NCI-H460 (cell line): ENCODE results near the gene CEND1. TPM values are rescaled to one million over a fixed set of nuclear protein-coding genes. Genes with fewer than 3 reads are reported as not detected.
"Not testable (repeated sequence)": the region's sequence is repeated elsewhere in the genome, so short reads cannot be mapped to it uniquely, and the experiment has no call there.

Source experiments
- DNase-seq: peaks from one replicate; pipeline ENCODE4 v3.0.0-alpha.2; 2016; ENCODE audit warnings: low read depth; ENCODE audit errors: extremely low read depth
- total RNA-seq: library from RNA; depleted of rRNA; stranded (reverse); fragments of >200 nt; shearing (Covaris generic); gene quantifications from 2 replicates; pipeline ENCODE4 v1.2.3, GENCODE V29; 2014

Gene CEND1
- total RNA-seq, 1 experiment from 2014 or later, result not detected

DNA sequence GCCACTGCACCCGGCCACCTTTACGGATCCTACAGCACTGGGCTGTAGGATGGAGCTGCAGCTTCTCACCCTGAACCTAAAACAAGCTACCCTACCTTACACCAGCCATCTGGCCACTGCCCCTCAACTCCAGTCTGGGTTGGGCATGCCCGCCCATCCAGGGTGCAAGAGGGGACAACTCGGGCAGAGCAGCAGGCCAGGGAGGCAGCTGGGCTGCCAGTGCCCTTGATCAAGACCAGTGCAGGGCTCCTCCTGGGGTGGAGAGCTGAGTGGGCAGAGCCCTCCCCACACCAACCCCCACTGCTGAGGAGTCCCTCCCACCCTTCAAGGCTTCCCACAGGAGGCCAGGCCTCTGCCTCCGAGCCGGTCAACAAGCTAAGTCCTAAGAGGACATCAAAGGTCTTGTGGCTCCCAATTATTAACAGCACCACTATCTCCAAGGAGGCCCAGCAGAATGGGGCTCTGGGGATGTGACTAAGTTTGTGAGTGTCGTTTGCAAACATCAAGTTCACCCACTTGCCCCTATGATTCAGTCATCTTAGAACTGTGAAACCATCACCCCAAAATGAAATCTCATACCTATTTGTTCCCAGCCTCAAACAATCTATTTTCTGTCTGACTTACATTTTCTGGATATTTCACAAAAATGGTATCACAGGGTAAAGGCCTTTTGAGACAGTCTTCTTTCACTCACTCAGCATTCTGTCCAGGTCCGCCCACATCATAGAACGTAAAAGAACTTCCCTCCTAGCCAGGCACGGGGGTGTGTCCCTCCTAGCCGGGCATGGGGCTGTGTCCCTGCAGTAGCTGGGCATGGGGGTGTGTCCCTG lies 23.6 kb downstream of the CEND1 start:
- no peak for DNase-seq

DNA sequence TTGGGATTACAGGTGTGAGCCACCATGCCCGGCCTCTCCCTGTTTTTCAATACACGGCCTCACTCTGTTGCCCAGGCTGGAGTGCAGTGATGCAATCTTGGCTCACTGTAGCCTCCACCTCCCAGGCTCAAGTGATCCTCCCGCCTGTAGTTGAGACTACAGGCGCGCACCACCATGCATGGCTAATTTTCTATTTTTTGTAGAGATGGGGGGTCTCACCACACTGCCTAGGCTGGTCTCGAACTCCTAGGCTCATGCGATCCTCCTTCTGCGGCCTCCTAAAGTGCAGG lies 24.1 kb downstream of the CEND1 start:
- no peak for DNase-seq

DNA sequence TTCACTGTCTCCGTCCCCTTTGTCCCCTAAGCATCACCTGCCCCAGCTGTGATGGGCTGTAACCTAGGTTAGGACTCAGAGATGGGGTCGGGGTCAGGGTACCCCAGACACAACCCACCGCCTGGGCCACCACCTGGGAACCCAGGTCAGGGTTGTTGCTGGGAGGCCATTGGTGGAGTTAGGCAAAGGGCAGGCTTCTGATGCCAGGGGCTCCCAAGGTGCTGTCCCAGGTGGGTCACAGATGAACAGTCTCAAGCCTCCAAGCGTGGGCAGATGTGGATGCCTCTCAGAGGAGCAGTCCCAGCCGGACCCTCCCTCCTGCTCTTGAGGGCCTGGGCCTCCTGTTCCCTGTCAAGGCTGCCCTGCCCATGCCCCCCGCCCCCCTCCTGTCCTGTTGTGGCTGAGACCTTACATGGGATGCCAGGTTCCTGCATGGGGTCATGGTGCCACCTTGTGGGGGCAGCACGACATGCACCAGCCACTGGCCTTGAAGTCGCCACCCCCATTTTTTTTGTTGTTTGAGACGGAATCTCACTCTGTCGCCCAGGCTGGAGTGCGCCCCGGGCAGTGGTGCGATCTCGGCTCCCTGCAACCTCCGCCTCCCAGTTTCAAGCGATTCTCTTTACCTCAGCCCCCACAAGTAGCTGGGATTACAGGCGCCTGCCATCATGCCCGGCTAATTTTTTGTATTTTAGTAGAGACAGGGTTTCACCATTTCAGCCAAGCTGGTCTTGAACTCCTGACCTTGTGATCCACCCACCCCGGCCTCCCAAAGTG lies 24.7 kb downstream of the CEND1 start:
- DNase-seq, result peak; percentile 65

DNA sequence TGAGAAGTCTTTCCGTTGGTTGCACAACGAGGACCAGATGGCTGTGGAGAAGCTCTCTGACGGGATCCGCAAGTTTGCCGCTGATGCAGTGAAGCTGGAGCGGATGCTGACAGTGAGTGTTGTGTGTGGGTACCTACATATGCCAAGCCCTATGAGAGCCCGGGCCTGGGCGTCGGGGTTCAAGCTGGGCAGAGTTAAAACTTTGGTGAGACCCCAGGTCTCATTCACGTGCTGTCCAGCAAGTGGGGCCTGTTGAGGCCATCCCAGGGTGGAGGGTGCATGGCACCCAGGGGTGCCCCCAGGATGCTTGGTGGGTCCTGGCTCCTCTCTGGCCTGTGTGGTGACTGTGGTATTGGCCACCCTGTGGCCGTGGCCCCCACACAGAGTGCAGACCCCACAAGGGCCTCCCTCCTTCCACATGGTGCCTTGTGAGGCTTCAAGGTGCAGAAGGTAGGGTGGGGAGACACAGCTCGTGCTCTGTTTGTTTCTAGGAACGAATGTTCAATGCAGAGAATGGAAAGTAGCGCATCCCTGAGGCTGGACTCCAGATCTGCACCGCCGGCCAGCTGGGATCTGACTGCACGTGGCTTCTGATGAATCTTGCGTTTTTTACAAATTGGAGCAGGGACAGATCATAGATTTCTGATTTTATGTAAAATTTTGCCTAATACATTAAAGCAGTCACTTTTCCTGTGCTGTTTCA lies 25.4 kb downstream of the CEND1 start:
- no peak for DNase-seq

DNA sequence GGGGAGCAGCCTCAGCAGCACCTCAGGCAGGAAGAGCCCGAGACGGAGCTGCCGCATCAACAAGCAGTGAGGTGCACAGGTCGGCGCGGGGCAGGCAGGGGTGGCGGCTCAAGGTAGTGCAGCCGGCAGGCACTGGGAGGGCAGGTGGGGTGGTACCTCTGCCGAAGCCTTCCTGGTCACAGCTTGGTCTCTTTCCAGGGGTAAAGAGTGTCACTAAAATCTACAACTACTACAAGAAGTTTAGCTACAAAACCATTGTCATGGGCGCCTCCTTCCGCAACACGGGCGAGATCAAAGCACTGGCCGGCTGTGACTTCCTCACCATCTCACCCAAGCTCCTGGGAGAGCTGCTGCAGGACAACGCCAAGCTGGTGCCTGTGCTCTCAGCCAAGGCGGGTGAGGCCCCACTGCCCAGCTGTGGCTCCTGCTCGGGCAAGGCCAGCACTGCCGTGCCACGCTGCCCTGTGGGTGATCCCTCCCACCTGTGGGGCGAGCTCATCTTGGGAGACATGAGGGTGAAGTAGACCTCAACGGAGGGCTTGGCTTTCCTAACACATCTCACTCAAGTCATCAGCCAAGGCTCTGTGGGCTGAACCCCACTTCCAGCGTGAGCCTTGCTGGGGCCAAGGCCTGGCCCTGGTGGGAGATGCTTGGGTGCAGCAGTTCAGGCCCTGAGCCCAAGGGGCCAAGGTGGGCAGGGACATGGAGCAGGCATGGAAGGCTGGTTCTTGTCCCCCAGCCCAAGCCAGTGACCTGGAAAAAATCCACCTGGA lies 26.2 kb downstream of the CEND1 start:
- DNase-seq, result no peak

DNA sequence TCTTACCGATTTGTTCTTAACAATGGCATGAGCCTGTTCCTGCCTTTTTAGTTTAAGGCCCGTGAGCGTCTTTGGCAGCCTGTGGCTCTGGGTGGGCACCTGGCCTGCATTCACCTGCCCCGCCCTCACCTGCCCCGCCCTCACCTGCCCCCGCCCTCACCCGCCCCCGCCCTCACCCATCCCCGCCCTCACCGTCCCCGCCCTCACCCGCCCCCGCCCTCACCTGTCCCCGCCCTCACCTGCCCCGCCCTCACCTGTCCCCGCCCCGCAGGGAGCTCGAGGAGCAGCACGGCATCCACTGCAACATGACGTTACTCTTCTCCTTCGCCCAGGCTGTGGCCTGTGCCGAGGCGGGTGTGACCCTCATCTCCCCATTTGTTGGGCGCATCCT lies 26.8 kb downstream of the CEND1 start:
- no peak for DNase-seq

DNA sequence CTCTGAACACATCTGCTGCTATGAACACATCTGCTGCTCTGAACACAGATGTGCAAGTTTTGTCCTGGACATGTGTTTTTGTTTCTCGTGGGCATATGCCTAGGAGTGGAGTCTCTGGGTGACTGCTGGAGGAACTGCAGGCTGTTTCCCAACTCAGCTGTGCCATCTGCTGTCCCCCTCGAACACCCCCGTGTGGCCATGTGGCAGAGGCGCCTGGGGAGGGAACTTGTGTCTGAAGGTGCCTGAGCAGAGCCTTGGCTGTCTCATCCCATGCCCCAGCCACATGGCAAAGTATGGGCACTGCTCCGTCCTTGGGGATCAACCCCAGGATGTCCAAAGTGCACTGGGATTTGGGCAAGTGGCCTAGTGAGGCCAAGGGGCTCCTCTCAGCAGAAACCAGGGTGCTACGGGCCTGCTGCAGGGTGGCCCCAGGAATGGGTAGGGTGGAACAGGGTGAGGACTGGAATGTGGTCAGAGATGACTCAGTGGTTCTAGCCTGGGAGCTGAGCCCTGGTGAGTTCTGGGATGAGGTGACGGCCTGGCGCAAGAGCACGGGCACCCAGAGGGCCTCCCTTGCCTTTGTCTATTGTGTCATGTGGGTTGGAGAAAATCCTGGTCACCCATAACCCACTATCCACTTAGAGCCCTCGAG lies 27.3 kb downstream of the CEND1 start:
- peak; percentile 52 for DNase-seq

DNA sequence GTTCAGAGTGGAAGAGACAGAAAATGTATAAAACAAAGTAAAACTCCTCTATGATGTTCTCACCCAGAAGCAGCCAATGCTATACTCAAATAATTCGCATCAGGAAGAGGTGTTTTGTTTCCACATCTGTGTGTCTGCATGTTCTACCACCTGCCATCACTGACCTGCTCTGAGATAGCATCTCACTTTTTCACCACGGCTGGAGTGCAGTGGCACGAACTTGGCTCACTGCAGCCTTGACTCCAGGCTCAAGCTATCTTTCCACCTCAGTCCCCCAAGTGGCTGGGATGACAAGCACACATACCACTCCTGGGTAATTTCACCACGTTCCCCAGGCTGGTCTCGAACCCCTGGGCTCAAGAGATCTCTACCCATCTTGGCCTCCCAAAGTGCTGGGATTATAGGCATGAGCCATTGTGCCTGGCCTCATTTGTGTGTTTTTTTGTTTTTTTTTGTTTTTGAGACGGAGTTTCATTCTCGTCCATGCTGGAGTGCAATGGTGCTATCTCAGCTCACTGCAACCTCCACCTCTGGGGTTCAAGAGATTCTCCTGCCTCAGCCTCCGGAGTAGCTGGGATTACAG lies 28.3 kb downstream of the CEND1 start:
- no peak for DNase-seq

DNA sequence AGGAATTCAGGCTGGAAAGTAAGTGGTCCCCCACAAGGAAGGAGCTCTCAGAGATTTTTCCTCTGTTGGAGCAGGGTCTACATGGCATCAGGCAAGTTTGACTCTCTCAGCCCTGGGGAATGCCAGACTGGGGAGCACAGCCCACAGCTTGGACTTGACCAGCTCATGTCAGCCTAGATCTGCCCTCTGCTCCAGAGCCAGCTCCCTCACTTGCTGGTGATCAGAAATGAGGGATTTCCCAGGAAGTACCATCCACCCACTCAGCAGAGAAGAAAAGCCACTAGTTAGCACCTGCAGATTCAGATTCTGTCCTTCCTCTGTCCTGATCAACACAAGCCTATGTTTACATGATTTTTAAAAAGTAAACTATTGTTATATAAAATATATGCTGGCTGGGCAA lies 29.7 kb downstream of the CEND1 start:
- no peak for DNase-seq

DNA sequence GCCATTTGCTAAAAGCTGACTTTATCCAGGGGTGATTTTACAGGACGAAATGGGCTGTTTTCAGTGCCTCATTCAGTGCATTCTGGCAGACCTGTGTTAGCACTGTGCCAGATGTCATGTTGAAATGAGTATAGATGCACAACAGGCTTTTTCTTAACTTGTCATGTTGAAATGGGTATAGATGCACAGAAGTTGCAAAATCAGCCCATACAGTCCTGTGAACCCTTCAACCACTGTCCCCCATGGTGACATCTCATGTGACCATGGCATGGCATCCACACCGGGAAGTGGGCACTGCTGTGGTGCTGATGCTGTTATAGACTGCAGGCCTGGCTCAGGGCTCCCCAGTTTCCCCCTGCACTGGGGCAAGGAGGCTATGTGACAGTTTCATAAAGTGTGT lies 40.2 kb downstream of the CEND1 start:
- DNase-seq, result no peak

DNA sequence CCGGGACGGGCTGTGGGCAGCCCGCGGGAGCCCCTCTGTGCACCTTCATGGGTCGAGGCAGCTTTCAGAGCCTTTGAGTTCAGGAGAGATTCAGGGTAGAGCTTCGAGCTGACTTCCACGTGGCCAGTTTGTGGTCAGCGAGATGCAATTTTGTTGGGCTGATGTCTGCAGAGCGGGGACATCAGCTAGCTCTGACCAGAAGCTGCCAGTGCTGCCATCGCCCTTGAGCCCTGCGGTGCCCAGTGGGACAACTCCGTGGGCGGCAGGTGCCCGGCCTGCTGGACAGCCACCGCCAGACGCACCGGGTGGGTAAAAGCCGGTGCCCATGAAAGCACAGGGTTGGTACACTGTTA lies 41.9 kb downstream of the CEND1 start:
- DNase-seq, result no peak

DNA sequence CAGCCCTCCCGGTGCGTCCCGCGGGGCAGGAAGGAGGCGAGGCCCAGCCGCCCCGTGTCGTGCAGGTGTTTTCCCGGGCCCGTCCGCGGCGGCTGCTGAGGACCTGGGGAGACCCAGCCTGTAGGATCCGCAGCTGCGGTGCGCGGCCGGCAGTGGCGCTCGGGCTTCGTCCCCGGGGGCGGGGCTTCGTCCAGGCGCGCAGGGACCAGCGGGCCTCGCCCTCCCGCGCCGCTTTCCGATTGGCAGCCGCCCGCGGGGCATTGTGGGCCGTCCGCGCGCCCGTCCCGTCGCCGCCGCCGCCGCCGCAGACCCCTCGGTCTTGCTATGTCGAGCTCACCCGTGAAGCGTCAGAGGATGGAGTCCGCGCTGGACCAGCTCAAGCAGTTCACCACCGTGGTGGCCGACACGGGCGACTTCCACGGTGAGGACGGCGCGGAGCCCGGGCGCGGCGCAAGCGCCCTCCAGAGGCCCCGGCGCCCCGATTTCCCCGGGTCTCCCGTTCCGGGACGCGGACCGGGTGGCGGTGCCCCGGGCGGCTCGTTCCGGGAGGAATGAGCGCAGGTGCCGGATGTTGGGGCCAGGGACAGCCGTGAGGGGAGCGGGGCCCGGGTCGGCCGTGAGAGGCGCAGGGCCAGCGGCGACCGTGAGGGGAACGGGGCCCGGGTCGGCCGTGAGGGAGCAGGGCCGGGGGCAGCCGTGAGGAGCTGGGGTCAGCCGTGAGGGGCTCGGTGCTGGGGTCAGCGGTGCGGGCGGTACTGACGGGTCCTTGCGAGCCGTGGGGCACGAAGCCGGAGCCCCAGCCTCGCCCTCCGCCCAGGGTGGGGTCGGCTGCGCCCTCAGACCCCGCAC lies 42.5 kb downstream of the CEND1 start, which contains the start of gene TALDO1:
TALDO1 (plus strand) TSS at position 307 of the 849 bp plus-strand sequence; CDS start at position 325, 18 bp downstream.
- peak; percentile 82 for DNase-seq

DNA sequence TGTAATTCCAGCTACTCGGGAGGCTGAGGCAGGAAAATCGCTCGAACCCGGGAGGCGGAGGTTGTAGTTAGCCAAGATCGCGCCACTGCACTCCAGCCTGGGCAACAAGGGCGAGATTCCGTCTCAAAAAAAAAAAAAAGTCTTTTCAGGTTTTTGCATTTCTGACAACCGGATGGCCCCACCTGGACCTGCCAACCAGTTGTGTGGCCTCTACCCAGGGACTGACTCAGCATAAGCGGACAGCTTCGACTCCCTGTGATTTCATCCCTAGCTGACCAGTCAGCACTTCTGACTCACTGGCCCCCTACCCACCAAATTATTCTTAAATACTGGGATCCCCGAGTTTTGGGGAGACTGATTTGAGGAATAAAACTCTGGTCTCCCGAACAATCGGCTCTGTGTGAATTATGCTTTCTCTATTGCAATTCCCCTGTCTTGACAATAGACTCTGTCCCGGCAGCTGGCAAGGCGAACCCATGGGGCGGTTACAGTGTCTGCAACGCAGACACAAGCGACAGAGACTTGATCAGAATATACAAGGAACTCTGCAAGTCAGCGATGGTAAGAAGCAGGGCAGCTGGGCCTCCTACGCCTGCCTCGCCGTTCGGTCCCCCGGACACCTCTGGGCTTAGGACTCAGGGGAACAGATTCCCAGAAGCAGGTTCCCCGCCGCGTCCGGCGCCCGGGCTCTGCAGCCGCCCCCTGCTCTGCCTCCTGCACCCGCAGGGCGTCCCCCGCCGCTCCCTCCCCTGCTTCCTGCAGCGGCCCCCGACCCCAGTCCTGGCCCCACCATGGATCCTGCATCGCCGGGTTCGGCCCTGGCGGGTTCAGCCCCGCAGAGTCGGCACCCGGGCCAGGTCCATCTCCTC lies 43.4 kb downstream of the CEND1 start:
- DNase-seq, result no peak

DNA sequence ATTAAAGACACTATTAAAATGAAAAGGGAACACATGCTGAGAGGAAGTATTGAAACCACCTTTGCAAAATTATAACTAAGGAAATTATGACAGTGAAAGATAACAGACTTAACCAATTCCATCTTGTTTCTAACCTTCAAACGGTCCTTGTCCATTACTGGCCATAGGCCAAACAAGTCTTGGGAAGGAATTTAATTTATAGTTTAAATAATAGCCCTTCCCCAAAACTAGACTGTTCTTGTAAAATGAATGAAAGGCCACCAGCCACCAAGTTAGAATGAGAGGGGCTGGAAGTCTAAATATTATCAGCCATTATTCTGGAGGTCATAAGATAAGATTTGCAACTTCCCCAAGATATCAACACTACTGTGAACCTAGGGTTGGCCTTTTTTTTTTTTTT lies 44.5 kb downstream of the CEND1 start:
- DNase-seq, result no peak

DNA sequence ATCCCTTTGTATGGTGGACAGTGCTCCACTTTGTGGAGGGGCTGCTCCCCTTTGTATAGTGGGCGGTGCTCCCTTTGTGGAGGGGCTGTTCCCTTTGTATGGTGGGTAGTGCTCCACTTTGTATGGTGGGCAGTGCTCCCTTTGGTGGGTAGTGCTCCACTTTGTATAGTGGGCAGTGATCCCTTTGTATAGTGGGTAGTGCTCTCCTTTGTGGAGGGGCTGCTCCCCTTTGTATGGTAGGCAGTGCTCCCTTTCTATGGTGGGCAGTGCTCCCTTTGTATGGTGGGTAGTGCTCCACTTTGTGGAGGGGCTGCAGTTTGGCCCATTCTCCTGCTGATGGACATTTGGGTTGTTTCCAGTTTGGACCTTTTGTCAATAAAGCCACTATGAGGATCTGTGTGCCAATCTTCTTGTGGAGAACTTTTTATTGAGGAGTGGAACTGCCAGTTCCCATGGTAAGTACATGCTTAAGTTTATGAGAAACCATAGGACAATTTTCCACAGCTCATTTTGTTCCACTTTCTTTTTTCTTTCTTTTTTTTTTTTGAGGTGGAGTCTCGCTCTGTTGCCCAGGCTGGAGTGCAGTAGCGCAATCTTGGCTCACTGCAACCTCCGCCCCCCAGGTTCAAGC lies 47.2 kb downstream of the CEND1 start:
- no peak for DNase-seq

DNA sequence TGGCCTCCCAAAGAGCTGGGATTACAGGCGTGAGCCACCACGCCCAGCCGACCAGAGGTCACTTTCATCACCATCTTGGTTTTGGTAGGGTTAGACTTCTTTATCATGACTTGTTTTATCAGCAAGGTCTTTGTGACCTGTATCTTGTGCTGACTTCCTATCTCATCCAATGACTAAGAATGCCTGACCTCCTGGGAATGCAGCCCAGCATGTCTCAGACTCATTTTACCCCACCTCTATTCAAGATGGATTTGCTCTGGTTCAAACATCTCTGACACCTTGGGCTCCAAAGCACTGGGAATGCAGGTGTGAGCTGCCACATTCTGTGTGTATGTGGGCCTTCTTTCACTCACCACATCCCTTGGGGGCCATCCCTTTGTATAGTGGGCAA lies 47.7 kb downstream of the CEND1 start:
- DNase-seq, result no peak

DNA sequence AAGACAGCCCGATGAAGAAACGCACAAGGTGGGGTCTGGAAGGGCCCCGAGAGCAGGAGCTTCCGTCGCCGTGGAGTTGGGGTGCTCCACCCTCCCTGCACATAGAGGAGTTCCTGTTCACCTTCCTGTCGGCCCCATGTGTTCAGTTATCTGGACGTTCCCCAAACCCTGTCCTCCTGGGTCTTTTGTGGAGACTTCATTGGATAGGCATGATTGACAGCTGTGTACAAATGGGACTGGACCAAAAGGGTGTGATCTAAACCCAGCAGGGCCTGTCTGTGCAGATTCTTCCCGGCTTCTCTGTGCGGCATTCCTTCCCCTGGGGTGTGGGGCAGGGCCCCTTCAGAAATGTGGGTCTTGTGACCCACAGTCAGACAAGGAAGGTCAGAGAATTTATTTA lies 52.0 kb downstream of the CEND1 start:
- DNase-seq, result not testable (repeated sequence)

DNA sequence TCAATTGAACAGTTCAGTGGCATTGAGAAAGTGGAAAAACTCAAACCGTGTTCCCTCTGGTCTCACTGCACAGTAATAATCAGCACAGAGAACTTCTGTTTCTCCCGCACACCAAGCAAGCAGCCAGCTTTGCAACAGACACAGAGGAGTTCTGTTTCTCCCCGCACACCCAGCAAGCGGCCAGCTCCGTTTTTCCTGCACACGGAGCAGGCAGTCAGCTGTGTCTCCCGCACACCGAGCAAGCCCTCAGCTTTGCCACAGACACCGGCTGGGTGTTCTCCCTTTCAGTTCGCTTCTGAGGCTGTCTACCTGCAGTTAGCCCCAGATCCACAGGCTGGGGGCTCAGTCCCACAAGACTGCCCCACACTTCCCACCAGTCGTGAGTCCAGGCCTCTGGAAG lies 52.5 kb downstream of the CEND1 start:
- no peak for DNase-seq
